ENCODE measurements around the gene NFKB1. TPM values are rescaled to one million over a fixed set of nuclear protein-coding genes. Genes with fewer than 3 reads are reported as not detected.

NFKB1 gene
- polyA plus RNA-seq, 1 donor from 2014 or later = 8.6 TPM

DNA sequence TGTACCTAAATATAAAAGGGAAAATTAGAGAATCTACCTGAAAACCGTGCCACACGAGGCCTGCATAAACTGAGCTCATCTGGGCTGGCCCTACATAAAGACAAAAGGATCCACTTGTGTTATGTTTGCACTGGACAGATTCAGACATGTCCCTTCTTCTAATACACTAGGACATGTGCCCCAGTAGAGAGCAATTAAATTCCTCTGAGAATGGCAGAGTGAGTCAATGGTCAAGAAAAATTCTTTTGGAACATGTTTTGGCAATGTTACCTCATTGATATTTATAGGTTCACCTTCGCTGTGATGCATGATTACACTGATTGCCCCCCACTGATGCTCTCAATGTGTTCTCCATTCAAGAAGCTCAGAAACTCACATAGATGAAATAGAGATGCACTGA lies 164.4 kb downstream of the NFKB1 start:
- Histone ChIP-seq H3K4me2 (ENCODE audit: low read length) (no peak overlapping the region), H3K36me3 (ENCODE audit: insufficient read depth, low read length) (peaks cover 6% of the 10 kb centered on the region), H3F3A (ENCODE audit: insufficient read depth, low read length, poor library complexity, severe bottlenecking) (peaks cover 2% of the 10 kb centered on the region), H2AFZ (ENCODE audit: low read depth, low read length) (no peak overlapping the region), H3K9me2 (ENCODE audit: insufficient read depth, low read length) (no peaks in the 10 kb centered on the region), H3K79me2 (replicated peaks; ENCODE audit: insufficient read depth, low read length) (no peaks in the 10 kb centered on the region), H3K27ac (ENCODE audit: low read length) (no peak overlapping the region), H3K4me3 (ENCODE audit: low read length) (no peak overlapping the region), H3K27me3 (ENCODE audit: insufficient read depth, low read depth, low read length) (no peaks in the 10 kb centered on the region), H3K9me3 (ENCODE audit: low read length) (no peaks in the 10 kb centered on the region), H3K9ac (ENCODE audit: low read length) (no peak overlapping the region), H4K20me1 (ENCODE audit: insufficient read depth) (no peaks in the 10 kb centered on the region)
- TF ChIP-seq RAD21 (conservative IDR thresholded peaks at IDR 0.05) = no peak
- TF ChIP-seq MXI1 (conservative IDR thresholded peaks at IDR 0.05; ENCODE audit: poor library complexity, severe bottlenecking) = no peak
- no peak for TF ChIP-seq EZH2 (IDR thresholded peaks at IDR 0.05; ENCODE audit: borderline replicate concordance, insufficient read depth, low read length, poor library complexity, severe bottlenecking)
- no peak for TF ChIP-seq POLR2AphosphoS5 (IDR thresholded peaks at IDR 0.05)
- TF ChIP-seq, protein P1, sequence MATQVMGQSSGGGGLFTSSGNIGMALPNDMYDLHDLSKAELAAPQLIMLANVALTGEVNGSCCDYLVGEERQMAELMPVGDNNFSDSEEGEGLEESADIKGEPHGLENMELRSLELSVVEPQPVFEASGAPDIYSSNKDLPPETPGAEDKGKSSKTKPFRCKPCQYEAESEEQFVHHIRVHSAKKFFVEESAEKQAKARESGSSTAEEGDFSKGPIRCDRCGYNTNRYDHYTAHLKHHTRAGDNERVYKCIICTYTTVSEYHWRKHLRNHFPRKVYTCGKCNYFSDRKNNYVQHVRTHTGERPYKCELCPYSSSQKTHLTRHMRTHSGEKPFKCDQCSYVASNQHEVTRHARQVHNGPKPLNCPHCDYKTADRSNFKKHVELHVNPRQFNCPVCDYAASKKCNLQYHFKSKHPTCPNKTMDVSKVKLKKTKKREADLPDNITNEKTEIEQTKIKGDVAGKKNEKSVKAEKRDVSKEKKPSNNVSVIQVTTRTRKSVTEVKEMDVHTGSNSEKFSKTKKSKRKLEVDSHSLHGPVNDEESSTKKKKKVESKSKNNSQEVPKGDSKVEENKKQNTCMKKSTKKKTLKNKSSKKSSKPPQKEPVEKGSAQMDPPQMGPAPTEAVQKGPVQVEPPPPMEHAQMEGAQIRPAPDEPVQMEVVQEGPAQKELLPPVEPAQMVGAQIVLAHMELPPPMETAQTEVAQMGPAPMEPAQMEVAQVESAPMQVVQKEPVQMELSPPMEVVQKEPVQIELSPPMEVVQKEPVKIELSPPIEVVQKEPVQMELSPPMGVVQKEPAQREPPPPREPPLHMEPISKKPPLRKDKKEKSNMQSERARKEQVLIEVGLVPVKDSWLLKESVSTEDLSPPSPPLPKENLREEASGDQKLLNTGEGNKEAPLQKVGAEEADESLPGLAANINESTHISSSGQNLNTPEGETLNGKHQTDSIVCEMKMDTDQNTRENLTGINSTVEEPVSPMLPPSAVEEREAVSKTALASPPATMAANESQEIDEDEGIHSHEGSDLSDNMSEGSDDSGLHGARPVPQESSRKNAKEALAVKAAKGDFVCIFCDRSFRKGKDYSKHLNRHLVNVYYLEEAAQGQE (IDR thresholded peaks at IDR 0.05; ENCODE audit: borderline replicate concordance) = no peak
- TF ChIP-seq, protein P2, sequence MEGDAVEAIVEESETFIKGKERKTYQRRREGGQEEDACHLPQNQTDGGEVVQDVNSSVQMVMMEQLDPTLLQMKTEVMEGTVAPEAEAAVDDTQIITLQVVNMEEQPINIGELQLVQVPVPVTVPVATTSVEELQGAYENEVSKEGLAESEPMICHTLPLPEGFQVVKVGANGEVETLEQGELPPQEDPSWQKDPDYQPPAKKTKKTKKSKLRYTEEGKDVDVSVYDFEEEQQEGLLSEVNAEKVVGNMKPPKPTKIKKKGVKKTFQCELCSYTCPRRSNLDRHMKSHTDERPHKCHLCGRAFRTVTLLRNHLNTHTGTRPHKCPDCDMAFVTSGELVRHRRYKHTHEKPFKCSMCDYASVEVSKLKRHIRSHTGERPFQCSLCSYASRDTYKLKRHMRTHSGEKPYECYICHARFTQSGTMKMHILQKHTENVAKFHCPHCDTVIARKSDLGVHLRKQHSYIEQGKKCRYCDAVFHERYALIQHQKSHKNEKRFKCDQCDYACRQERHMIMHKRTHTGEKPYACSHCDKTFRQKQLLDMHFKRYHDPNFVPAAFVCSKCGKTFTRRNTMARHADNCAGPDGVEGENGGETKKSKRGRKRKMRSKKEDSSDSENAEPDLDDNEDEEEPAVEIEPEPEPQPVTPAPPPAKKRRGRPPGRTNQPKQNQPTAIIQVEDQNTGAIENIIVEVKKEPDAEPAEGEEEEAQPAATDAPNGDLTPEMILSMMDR (IDR thresholded peaks at IDR 0.05; ENCODE audit: poor library complexity, severe bottlenecking) = no peak
- no peak for TF ChIP-seq TAF1 (IDR thresholded peaks at IDR 0.05; ENCODE audit: low read depth)
- TF ChIP-seq SMC3 (conservative IDR thresholded peaks at IDR 0.05; ENCODE audit: poor library complexity) = no peak
- TF ChIP-seq EP300 (conservative IDR thresholded peaks at IDR 0.05; ENCODE audit: poor library complexity, severe bottlenecking) = no peak

Other genes with a start within 250 kb of the NFKB1 start
- 0.53 TPM in 1 of 2 replicates, not detected in the other for gene SLC39A8, start 155.9 kb upstream of the NFKB1 start, polyA plus RNA-seq